GM19452 (cell line): ENCODE results near the gene DAZAP1.
"Not testable (repeated sequence)": the region's sequence is repeated elsewhere in the genome, so short reads cannot be mapped to it uniquely, and the experiment has no call there.

ENCODE experiments used
- ATAC-seq: cut with Tn5 transposase; IDR thresholded peaks from one replicate; pipeline ENCODE4 v1.9.1; 2021; ENCODE audit not compliant: unreplicated experiment

The DAZAP1 gene

DNA sequence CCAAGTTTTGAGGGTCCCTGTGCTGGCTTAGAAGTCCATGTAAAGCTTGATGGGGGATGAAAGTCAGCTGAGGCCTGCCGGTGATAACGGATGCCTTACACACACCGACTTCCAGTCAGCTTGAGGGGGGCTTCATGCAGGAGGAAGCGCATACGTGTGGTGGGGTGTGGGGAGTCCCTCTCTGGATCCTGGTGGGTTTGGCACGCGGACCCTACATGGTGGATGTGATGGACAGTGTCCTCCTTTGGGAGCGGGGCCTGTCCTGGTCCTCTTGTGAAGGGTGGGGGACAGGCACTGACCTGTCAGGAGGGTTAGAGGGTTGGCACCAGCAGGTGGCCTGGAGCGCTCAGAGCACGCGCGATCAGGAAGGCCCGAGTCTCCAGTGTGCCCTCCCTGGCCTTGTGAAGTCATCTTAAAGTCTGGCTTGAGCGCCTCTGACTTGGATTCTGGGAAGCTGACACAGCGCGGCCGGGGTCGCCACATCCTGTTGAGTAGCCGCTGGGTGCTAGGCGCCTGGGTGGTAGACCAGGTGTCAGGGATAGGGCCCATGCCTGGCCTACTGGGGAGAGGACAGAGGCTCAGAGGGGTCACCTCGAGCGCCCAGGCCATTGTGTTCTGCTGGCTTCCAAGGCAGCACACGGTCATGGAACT, 2.9 kb downstream of the DAZAP1 start:
- ATAC-seq: no peak

DNA sequence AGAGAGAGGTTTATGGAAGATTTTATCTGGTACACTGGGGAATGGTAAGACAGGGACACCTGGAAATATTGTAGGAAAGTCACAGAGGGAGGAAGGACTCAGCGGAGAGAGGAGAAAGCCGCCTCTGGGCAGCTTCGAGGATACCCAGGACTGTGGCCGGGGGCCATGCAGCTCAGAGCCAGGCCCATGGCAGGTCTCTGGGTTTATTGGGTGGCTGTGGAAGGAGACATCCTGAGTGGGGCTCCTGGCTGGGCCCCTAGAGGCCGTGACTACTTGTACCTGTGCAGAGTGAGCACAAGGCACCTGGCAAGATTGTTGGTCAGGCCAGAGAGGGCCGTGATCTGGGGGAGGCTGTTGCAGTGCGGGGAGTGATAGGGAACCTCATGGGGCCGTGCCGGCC, 3.4 kb downstream of the DAZAP1 start:
- ATAC-seq: no peak

DNA sequence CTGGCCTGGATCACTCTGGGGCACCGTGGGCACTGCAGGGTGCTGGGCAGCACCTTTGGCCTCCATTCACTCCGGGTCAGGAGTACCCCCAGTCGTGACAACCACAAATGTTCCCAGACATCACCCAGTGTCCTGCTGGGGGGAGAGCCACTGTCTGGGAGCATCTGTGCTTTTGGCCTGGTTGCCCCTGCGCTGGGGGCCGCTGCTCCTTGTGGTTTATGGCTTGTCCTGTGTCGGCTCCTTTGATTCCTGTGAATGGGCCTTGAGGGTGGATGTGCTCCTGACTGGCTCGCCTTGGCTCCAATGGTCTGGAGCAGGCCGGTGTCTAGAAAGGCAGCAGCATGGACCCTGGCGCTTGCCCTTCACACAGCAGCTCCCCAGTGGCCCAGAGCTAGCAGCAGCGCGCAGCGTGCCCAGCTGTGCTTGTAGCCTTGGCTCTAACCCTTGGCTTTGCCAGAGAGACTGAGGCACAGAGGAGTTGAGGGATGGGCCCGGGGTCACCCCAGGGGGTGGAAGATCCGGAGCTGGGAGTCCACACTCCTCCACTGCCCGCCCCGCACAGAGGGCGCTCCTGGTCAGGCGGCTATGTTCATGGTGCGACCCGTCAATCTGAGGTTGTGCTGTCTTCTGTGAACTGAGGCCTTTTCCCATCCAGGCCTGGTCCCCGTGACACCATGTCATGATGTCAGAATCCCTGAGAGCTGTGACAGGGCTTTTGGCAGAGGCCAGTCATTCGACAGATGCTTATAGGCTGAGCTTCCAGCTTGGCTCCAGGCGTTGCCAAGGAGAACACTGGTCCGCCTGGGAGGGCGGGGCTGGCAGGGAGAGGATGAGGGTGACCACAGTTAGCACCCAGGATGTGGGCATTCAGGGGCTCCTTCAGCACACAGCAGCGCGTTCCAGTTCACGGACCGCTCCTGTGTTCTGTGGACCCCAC, 4.1 kb downstream of the DAZAP1 start:
- no peak for ATAC-seq

DNA sequence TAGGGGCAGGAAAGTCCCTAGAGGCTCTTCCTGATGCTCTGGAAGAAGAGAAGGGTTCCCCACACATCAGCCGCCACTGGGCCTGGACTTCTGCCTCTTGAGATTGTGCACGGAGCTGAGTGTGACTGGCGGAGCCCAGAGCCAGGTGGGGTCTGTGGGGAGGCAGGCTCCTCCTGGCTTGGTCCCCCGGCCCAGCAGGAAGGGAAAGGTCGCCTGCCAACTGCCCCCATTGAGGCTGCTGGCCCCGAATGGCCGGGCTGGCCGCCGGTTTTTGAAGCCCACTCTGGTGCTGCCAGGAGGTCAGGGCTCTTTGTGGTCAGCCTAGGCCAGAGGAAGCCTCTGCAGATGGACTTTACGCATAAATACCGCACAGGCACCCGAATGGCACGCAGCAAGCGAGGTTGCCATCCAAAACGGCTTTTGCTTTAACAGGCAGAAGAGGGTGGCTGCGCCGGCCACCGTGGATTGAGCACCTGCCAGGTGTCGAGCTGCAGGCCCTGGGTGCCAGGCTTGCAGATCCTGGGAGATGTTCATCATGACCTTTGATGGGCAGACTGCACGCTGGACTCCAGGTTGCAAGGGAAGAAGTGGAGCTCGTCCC, 5.0 kb downstream of the DAZAP1 start:
- ATAC-seq: no peak

DNA sequence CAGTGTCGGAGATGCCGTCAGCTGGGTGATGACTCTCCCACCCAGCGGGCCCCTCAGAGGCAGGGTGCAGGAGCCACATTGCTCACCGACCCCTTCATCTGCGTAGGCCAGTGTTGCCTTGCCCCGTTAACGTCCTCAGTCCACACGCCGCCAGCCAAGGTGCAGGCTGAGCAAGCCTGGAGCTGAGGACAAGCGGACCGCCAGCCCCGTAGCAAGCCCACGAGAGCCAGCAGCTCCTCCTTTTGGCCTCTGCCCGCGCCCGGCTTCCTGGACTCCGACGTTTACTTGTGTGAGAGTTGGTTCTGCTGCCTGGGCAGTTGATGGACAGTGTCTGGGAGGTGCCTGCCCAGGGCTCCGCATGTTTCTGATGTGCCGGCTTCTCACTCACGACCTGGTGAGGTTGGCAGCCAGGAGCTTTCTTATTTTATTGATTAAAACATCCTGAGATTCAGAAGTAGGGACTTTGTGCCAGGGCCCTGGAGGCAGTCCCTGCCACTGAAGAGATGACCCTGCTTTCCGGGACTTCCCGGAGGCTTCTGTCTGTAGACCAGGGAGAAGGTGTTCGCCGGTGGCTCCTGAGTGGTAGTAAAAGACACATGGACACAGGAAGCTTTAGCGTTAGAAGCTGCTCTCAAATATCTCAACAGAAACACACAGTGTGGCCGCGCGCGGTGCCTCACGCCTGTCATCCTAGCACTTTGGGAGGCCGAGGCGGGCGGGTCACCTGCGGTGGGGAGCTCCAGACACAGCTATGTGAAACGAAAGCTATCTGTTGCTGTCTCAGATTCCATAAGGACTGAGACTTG, 5.8 kb downstream of the DAZAP1 start:
- ATAC-seq: no peak

- ATAC-seq: no peak
Observed at GRCh38 chr19:1416014-1416841, 8.8 kb downstream of the DAZAP1 start.

DNA sequence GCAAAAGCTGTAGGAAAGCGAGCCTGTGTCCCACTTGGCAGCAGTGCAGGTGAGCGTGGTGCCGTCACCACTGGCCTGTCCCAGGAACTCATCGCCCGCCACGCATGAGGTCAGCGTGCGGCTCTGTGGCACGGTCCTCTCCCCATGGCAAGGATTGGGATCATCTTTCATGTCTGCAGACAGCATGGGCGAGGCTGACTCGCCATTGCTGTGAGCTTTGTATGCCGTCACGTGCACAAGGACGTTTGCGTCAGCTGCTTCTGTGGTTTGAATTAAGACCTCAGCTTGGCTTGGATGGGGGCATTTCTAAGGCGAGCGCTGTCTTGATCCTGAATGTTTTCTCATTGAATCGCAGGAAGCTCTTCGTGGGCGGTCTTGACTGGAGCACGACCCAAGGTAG, 9.8 kb downstream of the DAZAP1 start:
- ATAC-seq: no peak

GRCh38 chr19:1417681-1418495, 10.5 kb downstream of the DAZAP1 start:
- no peak for ATAC-seq

GRCh38 chr19:1418496-1418775, 11.1 kb downstream of the DAZAP1 start:
- ATAC-seq: no peak

DNA sequence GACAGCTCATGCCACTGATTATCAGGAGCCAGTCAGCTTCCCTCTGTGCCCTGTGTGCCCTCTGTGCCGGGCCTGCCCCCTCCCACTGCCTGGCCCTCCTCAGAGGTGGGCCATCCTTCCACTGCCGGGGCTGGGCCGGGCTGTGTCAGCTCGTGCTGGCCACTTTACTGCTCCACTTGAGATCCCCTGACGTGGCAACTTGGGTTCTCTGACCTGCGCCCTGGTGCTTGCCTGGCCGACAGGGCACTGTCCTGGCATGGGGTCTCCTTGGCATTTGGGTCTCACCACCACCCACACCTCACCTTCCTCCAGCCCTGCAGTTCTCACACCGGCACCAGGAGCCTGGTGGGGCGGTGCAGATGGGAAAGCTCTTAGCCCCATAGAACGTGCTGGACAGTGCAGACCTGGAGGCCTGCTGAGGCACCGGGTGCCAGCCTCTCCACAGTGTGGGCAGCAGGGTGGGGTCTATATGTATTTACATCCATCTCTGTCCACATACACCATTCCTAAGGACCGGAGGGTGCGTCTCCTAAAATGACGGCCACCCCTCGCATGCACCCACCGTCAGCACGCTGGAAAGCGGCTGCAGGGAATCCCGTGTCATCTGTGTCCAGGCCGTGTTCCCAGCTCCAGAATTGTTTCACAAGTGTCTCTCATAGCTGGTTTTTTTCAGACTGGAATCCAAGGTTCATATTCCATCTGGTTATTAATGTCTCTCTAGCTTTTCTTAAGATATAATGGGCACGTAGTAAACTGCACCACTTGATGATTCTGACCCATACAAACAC, 11.8 kb downstream of the DAZAP1 start:
- ATAC-seq: no peak

DNA sequence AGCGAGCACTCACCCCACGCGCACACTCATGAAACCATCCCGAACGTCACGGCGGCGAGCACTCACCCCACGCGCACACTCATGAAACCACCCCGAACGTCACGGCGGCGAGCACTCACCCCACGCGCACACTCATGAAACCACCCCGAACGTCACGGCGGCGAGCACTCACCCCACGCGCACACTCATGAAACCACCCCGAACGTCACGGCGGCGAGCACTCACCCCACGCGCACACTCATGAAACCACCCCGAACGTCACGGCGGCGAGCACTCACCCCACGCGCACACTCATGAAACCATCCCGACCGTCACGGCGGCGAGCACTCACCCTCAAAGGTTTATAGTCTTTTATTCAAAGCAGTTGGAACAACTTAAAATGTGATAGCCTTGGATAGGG, 12.7 kb downstream of the DAZAP1 start:
- not testable (repeated sequence) for ATAC-seq

- no peak for ATAC-seq
Observed at GRCh38 chr19:1420590-1420989, 13.2 kb downstream of the DAZAP1 start.

- no peak for ATAC-seq
Observed at GRCh38 chr19:1421218-1421957, 14.0 kb downstream of the DAZAP1 start.

DNA sequence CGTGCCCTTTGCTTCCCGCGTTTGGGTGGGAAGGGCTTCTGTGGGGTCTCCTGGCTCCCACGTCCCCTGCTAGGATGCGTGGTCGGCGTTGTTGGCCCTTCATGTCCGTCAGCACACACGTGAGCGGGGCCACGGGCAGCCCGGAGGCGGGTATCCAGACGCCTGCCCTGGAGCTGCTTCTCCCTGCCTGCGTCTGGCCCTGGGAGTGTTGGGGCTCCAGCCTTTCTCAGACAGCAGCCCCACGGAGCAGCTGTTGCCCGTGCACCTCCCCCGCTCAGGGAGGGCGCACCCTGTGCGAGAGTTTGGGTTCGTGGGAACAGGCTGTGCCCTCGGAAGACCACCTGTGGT, 14.5 kb downstream of the DAZAP1 start:
- no peak for ATAC-seq

DNA sequence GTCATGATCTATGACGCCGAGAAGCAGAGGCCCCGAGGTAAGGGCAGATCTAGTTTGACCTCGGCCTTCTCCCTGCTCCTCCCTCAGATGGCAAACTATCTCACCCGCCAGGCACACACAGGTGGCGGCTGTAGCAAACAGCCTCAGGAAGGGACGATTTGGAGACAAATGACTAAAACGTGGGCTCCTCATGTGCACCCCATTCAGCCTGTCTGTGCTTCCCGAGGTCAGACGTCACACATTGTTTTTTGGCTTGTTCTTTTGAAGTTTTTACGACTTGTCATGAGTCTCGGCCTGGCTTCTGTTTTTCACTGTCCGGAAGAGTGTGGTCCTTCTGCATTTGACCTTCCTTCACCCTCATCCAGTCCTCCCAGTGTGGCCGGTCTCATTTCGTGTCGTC, 15.0 kb downstream of the DAZAP1 start:
- ATAC-seq: no peak

DNA sequence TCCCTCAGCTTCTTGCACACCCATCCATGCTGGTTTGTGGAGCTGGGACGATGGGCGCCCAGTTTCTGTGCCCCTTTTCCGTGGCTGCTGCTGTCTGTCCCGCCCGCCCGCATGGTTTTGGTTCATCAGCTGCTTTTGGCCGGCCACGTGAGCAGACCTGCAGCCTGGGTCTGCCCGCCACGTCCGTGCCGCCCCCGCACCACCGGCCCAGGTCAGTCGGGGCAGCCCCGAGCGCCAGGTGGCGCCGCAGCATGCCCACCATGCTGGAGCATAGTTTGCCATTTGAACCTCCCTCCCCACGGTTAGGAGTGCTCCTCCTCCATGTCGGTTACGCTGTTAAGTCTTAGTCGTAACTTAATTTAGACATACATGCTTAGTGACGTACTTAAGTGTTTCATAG, 15.6 kb downstream of the DAZAP1 start:
- no peak for ATAC-seq

- no peak for ATAC-seq
Observed at GRCh38 chr19:1423436-1424191, 16.2 kb downstream of the DAZAP1 start.
